GM19193 (cell line): ENCODE measurements around the gene OR10W1.

Experiments
- POLR2A ChIP-seq: IDR thresholded peaks from 4 replicates; pipeline ENCODE4 v1.6.1; 2011; ENCODE audit not compliant: insufficient read depth, insufficient read length; ENCODE audit errors: extremely low read depth

OR10W1 gene, protein sequence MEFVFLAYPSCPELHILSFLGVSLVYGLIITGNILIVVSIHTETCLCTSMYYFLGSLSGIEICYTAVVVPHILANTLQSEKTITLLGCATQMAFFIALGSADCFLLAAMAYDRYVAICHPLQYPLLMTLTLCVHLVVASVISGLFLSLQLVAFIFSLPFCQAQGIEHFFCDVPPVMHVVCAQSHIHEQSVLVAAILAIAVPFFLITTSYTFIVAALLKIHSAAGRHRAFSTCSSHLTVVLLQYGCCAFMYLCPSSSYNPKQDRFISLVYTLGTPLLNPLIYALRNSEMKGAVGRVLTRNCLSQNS

DNA sequence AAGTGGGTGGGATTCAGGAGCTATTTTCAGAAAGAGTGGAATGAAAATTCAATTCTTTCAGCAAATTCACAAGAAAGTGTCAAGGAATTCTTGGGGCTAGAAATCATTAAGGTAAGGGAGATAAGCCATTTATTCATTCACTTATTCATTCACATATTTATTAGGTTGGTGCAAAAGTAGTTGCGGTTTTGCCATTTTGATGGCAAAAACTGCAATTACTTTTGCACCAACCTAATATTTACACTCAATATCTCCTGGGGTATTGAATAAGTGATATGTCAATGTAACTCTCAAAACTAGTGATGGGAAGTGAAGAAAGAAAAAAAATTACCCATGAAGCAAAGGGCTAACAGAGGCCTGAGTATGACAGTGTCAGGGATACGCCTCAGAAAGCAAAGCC lies at the start of gene OR10W1:
Gene OR10W1 (minus strand): TSS at position 119 of the 400 bp plus-strand sequence. CDS start 402 bp downstream, outside the sequence.
- TF ChIP-seq POLR2A, result no peak

DNA sequence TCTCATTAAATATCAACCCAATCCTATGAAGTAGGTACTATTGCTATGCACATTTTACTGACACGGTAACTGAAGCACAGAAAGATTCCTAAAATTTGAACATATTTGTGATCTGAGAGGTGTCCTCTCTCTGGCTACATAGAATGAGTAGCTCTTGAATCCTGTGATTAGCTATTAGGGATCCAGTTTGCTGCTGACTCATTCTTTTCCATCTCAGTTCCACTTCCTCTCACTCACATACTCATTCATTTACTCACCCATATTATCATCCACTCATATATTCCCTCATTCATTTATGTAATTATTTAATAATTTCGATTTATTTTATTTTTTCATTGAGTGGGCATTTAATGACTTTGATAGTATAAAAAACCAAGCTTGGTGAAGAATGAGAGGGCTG lies 48.1 kb upstream of the OR10W1 start:
- TF ChIP-seq POLR2A, result no peak

DNA sequence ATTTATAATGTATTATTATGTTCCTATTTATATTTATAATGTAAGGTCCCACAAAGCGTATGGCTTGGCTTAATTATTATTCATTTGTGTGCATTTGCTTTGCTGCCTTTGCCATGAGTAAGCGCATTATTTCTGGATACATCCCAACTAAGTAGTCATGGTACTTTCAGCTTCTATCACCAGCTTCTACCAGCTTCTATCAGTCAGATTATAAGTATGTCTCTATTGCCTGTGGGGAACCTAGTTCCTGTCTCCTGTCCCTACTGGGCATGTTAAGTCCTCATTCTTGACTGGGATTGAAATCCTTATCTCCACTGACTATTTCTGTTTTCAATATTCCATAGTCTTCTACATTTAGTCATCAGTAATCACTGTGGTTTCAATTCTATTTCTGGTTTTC lies 33.5 kb upstream of the OR10W1 start:
- no peak for TF ChIP-seq POLR2A

DNA sequence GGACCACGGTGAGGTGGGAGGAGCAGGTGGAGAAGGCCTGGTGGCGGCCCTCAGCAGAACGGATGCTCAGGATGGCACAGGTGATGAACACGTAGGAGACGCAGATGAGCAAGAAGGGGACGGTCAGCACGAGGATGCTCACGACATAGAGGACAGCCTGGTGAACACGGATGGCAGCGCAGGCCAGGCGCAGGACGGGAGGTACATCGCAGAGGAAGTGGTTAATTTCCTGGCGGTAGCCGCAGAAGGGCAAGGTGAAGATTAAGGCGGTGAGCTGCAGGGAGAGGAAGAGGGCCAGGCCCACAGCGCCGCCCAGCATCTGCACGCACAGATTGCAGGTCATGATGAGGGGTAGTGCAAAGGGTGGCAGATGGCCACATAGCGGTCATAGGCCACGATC lies 24.0 kb upstream of the OR10W1 start:
- TF ChIP-seq POLR2A, result no peak

DNA sequence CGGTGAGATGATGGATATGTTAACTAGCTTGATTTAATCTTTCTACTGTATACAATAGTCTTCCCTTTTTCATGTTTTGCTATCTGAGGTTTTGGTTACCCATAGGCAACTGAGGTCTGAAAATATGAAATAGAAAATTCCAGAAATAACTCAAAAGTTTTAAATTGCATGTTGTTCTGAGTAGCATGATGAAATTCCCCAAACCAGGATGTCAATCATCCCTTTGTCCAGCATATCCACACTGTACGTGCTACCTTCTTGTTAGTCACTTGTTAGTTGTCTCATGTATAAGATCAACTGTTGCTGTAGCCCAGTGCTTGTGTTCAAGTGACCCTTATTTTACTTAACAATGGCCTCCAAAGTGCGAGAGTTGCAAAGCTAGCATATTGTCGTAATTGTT lies 21.2 kb upstream of the OR10W1 start:
- TF ChIP-seq POLR2A, result no peak

DNA sequence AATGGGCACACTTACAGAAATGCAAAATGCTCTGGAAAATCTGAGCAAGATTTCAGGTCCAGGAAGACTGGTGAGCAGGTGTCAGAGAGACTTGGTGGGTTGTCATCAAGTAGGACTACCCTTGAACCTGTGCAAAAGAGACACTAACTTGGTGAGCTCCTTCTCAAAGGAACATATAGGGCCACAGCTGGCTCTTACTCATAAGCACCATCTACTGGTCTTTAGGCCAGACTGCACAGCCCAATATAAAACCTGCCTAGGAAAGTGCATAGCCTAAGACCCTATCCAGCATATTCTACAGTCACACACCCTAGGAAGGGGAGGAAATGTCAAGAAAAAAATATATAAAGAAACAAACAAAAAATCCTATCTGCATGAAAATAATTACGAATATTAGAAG lies 18.2 kb upstream of the OR10W1 start:
- no peak for TF ChIP-seq POLR2A

DNA sequence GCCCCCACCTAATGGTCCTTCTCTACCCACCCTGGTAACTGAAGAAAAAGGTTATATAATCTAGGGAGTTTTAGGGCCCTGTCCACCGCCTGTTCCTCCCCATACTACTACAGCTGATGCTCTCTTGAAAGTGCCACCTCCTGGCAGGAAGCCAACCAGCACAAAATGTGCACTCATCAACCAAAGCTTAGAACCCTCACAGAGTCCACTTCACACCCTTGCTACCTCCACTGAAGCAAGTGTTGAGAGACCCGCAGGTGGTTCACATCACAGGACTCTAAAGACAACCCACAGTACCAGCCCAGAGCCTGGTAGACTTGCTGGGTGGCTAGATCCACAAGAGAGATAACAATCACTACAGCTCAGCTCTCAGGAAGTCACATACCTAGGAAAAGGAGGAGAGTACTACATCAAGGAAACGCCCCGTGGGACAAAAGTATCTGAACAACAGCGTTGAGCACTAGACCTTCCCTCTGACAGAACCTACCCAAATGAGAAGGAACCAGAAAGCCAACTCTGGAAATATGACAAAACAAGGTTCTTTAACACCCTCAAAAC lies 17.5 kb upstream of the OR10W1 start:
- TF ChIP-seq POLR2A, result no peak

DNA sequence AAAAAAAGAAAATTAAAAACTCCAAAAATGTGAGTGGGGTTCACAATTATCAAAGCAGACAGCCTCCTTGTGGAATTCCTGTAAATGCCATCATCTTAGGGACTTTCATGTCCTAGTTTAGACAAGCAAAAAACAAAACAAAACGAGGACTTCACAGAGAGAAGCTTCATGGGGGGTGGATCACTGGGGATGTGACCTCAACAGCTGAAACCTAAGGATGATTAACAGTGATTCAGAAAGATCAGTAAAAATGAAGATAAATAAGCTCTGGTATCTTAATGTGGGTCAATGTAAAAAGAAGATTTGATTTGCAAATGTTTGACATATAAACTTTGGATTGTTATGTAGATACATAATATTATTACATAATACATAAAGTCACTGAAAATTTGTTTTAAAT lies 8.1 kb upstream of the OR10W1 start:
- no peak for TF ChIP-seq POLR2A

DNA sequence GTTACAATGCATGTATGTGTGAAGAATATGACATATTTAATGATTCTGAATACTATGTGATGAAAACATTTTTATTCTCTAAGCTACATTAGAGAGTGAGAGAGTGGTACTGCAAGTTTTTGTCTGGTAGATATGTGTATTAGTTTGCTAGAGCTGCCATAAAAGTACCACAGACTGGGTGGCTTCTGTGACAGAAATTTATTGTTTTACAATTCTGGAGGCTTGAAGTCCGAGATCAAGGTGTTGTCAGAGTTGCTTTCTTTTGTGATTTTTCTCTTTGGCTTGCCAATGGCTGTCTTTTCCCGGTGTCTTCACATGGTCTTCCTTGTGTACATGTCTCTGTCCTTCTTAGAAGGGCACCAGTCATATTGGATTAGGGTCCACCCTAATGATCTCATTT lies 6.9 kb upstream of the OR10W1 start:
- no peak for TF ChIP-seq POLR2A

DNA sequence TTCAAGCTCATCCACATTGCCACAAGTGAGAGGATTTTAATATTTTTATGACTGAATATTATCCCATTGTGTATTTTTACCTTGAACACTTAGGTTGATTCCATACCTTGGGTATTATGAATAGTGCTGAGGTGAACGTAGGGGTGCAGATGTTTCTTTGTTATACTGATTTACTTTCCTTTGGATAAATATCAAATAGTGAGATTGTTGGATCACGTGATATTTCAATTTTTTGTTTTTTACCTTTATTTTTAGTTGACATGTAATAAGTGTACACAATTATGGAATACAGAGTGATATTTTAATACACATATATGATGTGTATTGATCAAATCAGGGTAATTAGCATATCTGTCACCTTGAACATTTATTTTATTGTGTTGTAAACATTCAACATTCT lies 8.1 kb downstream of the OR10W1 start:
- TF ChIP-seq POLR2A, result no peak

DNA sequence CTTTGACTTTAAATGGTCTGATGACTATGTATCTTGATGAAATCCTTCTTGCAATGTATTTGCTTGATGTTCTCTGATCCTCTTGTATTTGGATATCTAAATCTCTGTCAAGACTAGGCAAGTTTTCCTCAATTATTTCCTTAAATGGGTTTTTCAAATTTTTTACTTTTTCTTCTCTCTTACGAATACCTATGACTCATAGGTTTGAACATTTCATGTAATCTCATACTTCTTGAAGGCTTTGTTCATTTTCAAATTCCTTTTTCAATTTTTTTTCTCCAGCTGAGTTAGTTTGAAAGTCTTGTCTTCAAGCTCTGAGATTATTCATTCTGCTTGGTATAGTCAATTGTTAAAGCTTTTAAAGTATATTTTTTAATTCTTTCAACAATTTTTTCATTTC lies 13.1 kb downstream of the OR10W1 start:
- TF ChIP-seq POLR2A, result no peak

DNA sequence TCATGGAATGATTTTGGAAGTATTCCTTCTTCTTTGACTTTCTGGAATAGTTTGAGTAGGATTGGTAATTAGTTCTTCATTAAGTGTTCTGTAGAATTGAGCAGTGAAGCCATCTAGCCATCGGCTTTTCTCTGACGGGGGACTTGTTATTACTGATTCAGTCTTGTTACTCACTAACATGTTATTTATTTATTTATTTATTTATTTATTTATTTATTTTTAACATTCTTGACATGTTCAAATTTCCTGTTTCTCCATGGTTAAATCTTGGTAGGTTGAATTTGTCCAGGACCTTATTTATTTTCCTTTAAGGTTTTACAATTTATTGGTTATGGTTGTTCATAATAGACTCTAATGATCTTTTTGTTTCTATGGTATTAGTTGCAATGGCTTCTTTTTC lies 24.1 kb downstream of the OR10W1 start:
- no peak for TF ChIP-seq POLR2A

DNA sequence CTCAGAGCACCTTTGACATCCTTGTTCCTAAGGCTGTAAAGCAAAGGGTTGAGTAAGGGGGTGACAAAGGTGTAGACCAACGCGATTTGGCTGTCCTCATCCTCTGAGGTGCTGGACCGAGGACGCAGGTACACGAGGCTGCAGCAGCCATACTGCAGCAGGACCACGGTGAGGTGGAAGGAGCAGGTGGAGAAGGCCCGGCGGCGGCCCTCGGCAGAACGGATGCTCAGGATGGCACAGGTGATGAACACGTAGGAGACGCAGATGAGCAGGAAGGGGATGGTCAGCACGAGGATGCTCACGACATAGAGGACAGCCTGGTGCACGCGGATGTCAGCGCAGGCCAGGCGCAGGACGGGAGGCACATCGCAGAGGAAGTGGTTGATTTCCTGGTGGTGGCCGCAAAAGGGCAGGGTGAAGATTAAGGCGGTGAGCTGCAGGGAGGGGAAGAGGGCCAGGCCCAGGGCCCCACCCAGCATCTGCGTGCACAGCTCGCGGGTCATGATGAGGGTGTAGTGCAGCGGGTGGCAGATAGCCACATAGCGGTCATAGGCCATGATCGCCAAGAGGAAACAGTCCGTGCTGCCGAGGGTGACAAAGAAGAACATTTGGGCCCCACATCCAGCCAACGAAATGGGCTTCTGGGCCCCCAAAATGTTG lies 40.0 kb downstream of the OR10W1 start:
- no peak for TF ChIP-seq POLR2A

DNA sequence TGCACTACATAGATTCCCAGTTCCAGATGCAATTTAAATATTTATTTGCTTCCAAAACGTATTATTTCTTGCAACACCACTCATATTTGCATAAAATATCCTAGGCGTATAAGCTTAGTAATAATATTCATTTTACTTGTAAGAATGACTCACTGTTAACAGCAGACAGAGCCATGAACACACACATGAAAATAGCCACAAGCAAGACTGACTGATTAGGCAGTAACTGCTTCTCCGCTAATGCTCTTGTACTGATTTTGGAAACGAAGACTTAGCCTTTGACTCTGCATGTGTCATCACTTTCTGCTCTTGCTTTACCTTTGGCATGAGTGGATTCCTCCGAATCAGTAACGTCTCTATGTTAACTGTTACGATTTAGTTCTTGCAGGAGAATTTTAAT lies 45.3 kb downstream of the OR10W1 start:
- no peak for TF ChIP-seq POLR2A
